ENCODE data around the gene SAA1. TPM values are rescaled to one million over a fixed set of nuclear protein-coding genes. Genes with fewer than 3 reads are reported as not detected.

SAA1 gene
- total RNA-seq, result 10 to 100 TPM in 1 of 2 donors, not detected in 1; 64.1 TPM

DNA sequence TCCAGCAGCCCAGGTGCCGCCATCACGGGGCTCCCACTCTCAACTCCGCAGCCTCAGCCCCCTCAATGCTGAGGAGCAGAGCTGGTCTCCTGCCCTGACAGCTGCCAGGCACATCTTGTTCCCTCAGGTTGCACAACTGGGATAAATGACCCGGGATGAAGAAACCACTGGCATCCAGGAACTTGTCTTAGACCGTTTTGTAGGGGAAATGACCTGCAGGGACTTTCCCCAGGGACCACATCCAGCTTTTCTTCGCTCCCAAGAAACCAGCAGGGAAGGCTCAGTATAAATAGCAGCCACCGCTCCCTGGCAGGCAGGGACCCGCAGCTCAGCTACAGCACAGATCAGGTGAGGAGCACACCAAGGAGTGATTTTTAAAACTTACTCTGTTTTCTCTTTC is at the start of gene SAA1:
Gene SAA1, plus strand, starts transcription at position 316 of the 400 bp plus-strand sequence. CDS start 624 bp downstream, outside the sequence.
- DNase-seq (ENCODE audit: low spot score), result peak; percentile 34

DNA sequence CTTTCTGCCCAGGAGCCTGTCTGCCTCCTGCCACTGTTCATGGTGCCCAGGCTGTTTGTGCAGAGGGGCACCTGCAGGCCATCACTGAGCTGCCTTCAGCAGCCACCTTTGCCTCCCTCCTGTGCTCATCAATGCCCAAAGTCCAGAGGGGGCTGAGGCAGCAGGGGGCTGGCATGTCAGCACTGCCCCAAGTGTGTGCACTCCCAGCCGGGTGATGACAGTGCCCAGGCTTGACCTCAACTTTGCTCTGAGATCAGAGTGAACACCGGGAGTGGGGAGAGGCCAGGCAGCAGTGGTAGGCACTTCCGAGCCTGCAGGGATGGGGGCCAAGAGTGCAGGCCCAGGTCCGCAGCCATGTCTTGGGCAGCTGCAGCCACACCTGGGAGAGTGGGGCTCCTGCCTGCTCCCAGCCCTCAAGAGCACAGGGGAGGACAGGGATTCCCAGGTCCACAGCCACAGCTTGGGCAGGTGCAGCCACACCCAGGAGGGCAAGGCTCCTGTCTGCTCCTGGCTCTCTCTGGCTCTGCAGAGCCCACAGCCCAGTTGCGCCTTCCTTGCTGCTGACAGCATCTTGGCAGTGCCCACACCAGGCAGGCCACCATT is 44.7 kb upstream of the SAA1 start:
- H3K9me3 ChIP-seq, result no peaks in the 10 kb centered on the region
- H3K4me1 ChIP-seq (replicated peaks), result no peaks in the 10 kb centered on the region
- intact Hi-C loops (cut with DNase I), result no loop called here
- H3K27ac ChIP-seq, result no peak overlapping the region
- H3K36me3 ChIP-seq, result no peaks in the 10 kb centered on the region
- TF ChIP-seq POLR2AphosphoS5 (IDR thresholded peaks at IDR 0.05), result no peak
- no peak for TF ChIP-seq POLR2A (IDR thresholded peaks at IDR 0.05)
- TF ChIP-seq CTCF (IDR thresholded peaks at IDR 0.05), result no peak
- H3K4me3 ChIP-seq, result no peak overlapping the region
- WGBS, result 77% methylated on average over 4 of the region's 5 CpGs
- H3K27me3 ChIP-seq (replicated peaks; ENCODE audit: insufficient read depth), result no peaks in the 10 kb centered on the region
- no peak for DNase-seq (ENCODE audit: low spot score)

More for the DNA sequence above, at the start of gene SAA1:
- H3K27me3 ChIP-seq (replicated peaks; ENCODE audit: insufficient read depth), result no peaks in the 10 kb centered on the region
- intact Hi-C loops (cut with DNase I), result no loop called here
- WGBS, result 46% methylated on average over 7 of the region's 8 CpGs
- H3K9me3 ChIP-seq, result no peaks in the 10 kb centered on the region
- no peak within 1 kb of the TSS for H3K27ac ChIP-seq
- no peaks in the 10 kb centered on the region for H3K36me3 ChIP-seq
- no peak within 1 kb of the TSS for H3K4me3 ChIP-seq
- TF ChIP-seq POLR2AphosphoS5 (IDR thresholded peaks at IDR 0.05), result peak; percentile 59
- TF ChIP-seq POLR2A (IDR thresholded peaks at IDR 0.05), result no peak
- H3K4me1 ChIP-seq (replicated peaks), result no peaks in the 10 kb centered on the region

DNA sequence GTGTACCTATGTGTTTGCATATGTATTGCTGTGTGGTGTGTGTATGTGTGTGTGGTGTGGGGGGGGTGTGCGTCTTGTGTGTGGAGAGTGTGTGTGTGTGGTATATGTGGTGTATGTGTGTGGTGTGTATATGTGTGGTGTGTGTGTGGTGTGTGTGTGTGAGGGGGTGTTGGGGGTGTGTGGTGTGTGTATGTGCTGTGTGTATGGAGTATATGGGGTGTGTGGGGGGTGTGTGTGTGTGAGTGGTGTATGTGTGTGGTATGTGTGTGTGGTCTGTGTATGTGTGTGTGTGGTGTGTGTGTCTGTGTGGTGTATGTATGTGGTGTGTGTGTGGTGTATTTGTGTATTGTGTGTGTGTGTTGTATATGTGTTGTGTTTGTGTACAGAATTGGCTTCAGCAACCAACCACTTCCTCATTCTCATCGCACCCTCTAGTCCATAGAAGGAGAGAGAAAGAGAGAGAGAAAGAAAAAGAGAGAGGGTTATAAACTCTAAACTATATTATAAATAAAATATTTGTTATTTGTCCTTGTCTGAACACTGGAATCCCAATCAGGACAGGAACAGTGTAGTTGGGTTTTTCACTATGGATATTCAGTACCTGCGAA is 43.1 kb upstream of the SAA1 start:
- intact Hi-C loops (cut with DNase I), result no loop called here
- 90% methylated on average over 3 of the region's 3 CpGs for WGBS
- no peak for DNase-seq (ENCODE audit: low spot score)
- Histone ChIP-seq H3K4me1 (replicated peaks) (no peaks in the 10 kb centered on the region), H3K27me3 (replicated peaks; ENCODE audit: insufficient read depth) (no peaks in the 10 kb centered on the region), H3K9me3 (no peaks in the 10 kb centered on the region), H3K4me3 (no peak overlapping the region), H3K27ac (no peak overlapping the region), H3K36me3 (no peaks in the 10 kb centered on the region)
- TF ChIP-seq POLR2A (IDR thresholded peaks at IDR 0.05) (no peak), CTCF (IDR thresholded peaks at IDR 0.05) (no peak), POLR2AphosphoS5 (IDR thresholded peaks at IDR 0.05) (no peak)

- Histone ChIP-seq H3K4me1 (replicated peaks) (no peaks in the 10 kb centered on the region), H3K4me3 (no peak overlapping the region), H3K27ac (no peak overlapping the region), H3K36me3 (no peaks in the 10 kb centered on the region), H3K9me3 (no peaks in the 10 kb centered on the region), H3K27me3 (replicated peaks; ENCODE audit: insufficient read depth) (no peaks in the 10 kb centered on the region)
- intact Hi-C loops (cut with DNase I), result no loop called here
- no peak for DNase-seq (ENCODE audit: low spot score)
- WGBS, result 60% methylated on average over 3 of the region's 3 CpGs
- TF ChIP-seq POLR2A (IDR thresholded peaks at IDR 0.05) (no peak), CTCF (IDR thresholded peaks at IDR 0.05) (no peak), POLR2AphosphoS5 (IDR thresholded peaks at IDR 0.05) (no peak)
Observed at GRCh38 chr11:18223591-18224387, 42.3 kb upstream of the SAA1 start.

DNA sequence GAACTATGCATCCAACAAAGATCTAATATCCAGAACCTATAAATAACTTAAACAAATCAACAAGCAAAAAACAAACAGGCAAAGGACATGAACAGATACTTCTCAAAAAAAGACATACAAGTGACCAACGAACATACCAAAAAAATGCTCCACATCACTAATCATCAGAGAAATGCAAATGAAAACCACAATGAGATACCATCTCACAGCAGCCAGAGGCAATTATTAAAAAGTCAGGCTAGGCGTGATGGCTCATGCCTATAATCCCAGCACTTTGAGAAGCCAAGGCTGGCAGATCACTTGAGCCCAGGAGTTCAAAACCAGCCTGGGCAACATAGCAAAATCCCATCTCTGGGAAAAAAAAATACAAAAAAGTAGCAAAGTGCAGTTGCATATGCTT is 40.2 kb upstream of the SAA1 start:
- WGBS, result 30% methylated on average over 2 of the region's 2 CpGs
- no peak for DNase-seq (ENCODE audit: low spot score)

More for the DNA sequence above, 40.2 kb upstream of the SAA1 start:
- intact Hi-C loops (cut with DNase I), result no loop called here
- TF ChIP-seq POLR2A (IDR thresholded peaks at IDR 0.05) (no peak), POLR2AphosphoS5 (IDR thresholded peaks at IDR 0.05) (no peak), CTCF (IDR thresholded peaks at IDR 0.05) (no peak)
- H3K9me3 ChIP-seq, result no peaks in the 10 kb centered on the region
- no peak overlapping the region for H3K4me3 ChIP-seq
- no peaks in the 10 kb centered on the region for H3K36me3 ChIP-seq
- no peaks in the 10 kb centered on the region for H3K4me1 ChIP-seq (replicated peaks)
- H3K27ac ChIP-seq, result no peak overlapping the region
- H3K27me3 ChIP-seq (replicated peaks; ENCODE audit: insufficient read depth), result no peaks in the 10 kb centered on the region

Measured in prostate gland (tissue), 2 donors.